GM12872 (cell line): ENCODE measurements around the gene ELAVL2.

Experiments
- TF ChIP-seq, protein P1 (sequence below): IDR thresholded peaks from 3 replicates; pipeline ENCODE4 v1.5.1; 2011; ENCODE audit warnings: low read depth, mild to moderate bottlenecking, low read length, moderate library complexity; ENCODE audit not compliant: insufficient read depth

Gene ELAVL2

DNA sequence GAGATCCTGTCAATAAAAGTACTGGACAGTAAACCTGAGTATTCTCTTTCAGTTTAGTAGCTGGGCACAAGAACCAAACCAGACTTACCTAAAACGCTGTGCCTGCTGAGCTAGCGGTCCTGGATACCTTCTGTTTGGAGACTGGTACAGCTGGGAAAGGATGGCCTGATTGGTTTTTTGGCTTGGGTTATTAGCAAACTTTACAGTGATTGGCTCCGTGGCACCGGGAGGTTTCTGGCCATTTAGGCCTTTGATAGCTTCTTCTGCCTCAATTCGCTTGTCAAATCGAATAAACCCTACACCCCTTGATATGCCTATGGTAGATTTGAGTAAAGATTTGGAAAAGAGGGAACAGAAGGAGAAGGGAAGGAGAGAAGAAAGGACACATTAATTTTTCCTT, 124.7 kb downstream of the ELAVL2 start:
- TF ChIP-seq, protein P1, sequence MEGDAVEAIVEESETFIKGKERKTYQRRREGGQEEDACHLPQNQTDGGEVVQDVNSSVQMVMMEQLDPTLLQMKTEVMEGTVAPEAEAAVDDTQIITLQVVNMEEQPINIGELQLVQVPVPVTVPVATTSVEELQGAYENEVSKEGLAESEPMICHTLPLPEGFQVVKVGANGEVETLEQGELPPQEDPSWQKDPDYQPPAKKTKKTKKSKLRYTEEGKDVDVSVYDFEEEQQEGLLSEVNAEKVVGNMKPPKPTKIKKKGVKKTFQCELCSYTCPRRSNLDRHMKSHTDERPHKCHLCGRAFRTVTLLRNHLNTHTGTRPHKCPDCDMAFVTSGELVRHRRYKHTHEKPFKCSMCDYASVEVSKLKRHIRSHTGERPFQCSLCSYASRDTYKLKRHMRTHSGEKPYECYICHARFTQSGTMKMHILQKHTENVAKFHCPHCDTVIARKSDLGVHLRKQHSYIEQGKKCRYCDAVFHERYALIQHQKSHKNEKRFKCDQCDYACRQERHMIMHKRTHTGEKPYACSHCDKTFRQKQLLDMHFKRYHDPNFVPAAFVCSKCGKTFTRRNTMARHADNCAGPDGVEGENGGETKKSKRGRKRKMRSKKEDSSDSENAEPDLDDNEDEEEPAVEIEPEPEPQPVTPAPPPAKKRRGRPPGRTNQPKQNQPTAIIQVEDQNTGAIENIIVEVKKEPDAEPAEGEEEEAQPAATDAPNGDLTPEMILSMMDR, result no peak

DNA sequence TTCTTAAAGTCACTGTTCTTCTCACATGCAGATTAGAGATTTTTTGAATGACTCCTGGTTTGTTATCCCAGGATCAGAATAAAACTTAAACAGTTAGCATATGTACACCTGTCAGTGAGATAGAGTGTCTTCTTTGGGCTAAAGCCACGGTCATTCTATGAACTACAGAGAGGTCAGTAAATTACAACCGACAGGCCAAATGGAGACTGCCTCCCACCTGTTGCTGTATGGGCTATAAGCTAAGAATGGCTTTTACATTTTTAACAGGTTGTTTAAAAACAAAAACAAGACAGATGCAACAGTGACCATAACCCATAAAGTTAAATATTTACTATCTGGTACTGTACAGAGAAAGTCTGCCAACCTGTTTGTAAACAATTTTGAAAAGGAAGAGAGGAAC, 125.7 kb downstream of the ELAVL2 start:
- TF ChIP-seq, protein P1, result no peak

DNA sequence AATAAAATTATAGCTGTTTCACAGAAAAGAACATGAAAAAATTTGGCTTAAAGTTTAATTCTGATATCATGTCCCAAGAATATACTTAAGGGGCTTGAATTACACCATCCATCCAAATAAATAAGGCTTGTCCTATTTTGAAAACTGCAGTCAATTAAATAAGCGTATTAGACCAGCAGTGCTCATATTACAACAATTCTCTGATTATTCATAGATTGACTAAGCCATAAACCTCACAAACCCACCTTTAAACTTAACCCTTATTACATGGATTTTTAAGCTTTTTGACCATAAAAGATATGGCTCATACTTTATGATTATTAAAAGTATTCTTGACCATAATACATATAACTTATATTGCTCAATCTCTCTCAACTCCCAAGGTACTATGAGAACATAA, 127.9 kb downstream of the ELAVL2 start:
- TF ChIP-seq, protein P1, result no peak

DNA sequence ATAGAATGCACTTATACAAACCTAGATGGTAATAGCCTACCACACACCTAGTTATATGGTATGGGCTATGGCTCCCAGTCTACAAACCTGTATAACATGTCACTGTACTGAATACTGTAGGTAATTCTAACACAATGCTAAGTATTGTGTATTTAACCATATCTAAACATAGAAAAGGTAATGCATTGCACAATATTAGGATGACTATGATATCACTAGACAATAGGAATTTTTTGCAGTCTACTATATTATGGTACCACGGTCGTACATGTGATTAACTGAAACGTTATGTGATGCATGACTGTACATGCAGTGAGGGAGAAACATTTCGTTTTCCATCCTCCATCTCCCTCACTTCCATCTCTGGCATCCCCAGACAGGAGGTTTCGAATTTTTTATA, 130.5 kb downstream of the ELAVL2 start:
- TF ChIP-seq, protein P1, result no peak

DNA sequence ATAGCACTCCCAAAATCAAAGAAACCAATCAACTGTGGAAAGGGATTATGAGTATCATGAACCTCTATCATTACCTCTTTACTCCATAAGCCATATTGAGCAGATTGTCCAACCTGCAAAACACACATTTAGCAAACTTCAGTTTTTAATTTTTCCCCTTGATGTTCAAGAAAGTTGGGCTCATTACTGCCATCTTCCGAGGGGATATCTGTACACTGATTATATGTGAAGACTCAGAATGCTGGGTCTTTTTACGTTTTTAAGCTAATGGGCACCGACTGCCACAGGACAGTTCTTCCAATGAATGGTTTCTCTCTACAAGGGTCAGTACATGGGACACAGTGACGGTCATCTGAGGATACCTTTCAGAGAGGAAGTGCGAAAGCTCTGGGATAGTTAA, 132.7 kb downstream of the ELAVL2 start:
- TF ChIP-seq, protein P1, result no peak

DNA sequence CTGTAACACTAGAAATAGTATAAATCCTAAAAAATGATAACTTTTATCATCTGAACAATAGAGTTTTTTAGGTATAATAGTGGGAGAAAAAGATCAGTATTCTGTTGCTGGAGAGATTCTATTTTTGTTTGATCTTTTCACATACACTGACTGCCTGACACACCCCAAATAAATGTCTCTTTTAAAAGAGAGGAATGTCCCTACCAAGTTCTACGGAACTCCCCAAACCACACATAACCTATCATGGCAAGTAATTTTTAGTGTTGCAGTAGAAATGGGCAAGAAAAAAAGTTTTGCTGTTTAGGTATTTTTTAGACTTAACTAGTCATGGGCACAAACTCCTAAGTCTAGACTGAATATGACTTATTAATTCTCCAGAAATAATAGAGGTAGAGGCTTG, 139.1 kb downstream of the ELAVL2 start:
- TF ChIP-seq, protein P1, result no peak

DNA sequence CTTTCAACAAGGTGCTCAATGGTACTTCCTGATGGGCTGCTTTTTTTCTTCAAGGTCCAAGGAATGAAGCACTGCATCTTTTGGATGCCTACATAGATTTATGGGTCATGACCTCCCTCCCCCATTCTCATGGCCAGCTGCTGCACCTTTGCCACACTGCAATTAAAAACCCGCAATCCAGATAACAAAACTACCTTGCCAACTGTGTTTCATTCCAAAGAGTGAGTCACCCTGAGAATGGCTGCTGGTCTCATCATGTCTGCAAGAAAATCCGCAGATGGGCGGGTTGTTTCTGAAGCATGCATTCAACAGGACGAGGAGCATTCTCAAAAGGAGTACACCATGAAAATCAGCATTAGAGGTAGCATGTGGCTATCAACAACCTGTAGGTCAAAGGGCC, 139.8 kb downstream of the ELAVL2 start:
- TF ChIP-seq, protein P1, result no peak

DNA sequence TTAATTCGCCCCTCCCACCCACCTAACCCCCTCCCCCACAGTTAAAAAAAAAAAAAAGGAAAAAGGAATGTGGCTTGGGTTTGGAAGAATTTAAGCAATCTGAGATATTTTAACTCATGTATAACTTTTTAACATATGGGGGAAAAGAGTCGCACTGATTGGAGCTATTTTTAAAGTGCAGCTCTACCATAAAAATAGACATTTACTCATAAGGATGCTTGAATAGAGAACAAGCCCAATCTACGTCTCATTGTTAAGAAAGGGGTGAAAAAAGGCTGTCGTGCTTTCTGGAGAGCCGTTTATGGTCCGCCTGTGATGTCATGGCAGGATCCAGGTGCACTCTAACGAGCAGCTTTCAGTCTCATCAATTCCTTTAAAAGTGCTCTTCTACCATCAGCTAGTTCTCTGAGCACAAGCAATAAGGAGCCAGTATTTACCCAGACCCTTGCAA, 142.4 kb downstream of the ELAVL2 start:
- TF ChIP-seq, protein P1, result no peak
